GM20000 (cell line): ENCODE data around the gene CNOT8.
"Not testable (repeated sequence)": the region's sequence is repeated elsewhere in the genome, so short reads cannot be mapped to it uniquely, and the experiment has no call there.

Experiments used
- DNase-seq: peaks from one replicate; pipeline ENCODE4 v3.0.0; 2012; ENCODE audit warnings: low spot score
- TF ChIP-seq, protein P1 (sequence below): IDR thresholded peaks from 2 replicates; pipeline ENCODE4 v1.5.1; 2012; ENCODE audit warnings: mild to moderate bottlenecking, control low read depth; ENCODE audit errors: extremely low read depth, missing control alignments

Gene CNOT8

DNA sequence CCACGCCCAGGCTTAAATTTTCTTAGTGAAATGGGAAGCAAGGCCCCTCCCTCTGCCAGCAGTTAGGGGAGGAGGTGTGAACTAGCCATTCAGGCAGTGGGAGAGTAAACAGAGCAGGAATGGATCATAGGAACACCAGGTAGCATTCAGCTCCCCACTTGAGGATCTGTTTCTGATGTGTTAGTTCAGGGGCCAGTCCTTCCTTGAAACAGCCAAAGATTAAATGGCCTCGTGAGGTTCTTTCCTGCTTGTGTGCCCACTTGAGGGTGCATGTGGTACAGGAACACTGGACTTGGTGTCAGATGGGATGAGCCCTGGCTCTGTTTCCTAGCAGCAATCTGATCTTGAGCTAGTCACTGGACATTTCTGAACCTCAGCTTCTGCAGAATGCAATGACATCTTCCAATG lies 29.2 kb upstream of the CNOT8 start:
- TF ChIP-seq, protein P1, sequence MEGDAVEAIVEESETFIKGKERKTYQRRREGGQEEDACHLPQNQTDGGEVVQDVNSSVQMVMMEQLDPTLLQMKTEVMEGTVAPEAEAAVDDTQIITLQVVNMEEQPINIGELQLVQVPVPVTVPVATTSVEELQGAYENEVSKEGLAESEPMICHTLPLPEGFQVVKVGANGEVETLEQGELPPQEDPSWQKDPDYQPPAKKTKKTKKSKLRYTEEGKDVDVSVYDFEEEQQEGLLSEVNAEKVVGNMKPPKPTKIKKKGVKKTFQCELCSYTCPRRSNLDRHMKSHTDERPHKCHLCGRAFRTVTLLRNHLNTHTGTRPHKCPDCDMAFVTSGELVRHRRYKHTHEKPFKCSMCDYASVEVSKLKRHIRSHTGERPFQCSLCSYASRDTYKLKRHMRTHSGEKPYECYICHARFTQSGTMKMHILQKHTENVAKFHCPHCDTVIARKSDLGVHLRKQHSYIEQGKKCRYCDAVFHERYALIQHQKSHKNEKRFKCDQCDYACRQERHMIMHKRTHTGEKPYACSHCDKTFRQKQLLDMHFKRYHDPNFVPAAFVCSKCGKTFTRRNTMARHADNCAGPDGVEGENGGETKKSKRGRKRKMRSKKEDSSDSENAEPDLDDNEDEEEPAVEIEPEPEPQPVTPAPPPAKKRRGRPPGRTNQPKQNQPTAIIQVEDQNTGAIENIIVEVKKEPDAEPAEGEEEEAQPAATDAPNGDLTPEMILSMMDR = no peak
- no peak for DNase-seq

DNA sequence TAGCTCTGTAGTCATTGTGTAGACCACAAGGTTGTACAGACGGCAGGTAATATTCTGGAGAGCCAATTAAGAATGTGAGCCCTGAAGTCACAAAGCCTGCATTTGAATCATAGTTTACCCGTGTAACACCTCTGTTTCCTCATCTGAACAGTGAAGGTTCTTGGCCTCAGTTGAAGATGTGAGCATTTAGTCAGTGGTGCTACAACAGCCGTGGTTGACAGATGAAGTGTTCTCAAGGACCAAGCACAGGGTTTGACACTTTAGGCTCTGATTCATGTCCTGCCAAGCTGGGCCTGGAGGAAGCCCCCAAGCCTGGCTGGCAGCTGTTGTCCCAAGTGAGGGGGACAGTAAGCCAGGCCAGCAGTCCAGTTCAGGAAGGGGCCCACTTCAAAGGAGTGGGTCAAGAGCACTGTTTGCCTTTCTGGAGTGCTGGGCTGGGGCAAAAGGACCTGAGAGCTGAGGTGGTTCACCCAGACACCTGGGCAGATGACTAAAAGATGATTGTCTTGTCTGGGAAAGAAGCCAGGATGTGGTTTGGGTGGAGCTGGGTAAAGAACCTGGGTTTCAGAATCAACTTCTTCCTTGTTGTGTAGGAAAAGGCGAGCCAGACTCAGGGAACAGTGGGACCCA lies 28.7 kb upstream of the CNOT8 start:
- TF ChIP-seq, protein P1 = no peak
- DNase-seq = no peak

DNA sequence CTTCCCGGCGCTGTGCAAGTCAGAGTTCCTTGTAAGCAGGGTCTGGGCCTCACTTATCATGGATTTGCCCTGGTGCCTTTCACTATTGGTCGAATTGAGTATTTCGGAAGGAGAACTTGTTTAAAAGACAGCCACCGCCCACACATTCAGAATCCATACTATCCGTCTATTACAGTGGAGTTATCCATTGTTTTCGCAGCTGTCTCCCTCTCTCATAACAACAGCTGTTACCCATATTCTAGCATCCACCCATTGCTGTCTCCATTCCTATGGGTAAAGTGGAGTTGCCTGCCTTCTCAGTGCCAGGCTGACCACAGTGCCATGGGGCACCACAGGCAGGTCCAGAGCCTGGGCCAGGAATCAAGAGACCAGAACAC lies 28.2 kb upstream of the CNOT8 start:
- TF ChIP-seq, protein P1 = no peak
- no peak for DNase-seq

GRCh38 chr5:154830596-154830995 lies 27.8 kb upstream of the CNOT8 start:
- TF ChIP-seq, protein P1 = no peak
- DNase-seq = no peak

- no peak for DNase-seq
- TF ChIP-seq, protein P1 = no peak
Measured at GRCh38 chr5:154831451-154831850, 27.0 kb upstream of the CNOT8 start.

DNA sequence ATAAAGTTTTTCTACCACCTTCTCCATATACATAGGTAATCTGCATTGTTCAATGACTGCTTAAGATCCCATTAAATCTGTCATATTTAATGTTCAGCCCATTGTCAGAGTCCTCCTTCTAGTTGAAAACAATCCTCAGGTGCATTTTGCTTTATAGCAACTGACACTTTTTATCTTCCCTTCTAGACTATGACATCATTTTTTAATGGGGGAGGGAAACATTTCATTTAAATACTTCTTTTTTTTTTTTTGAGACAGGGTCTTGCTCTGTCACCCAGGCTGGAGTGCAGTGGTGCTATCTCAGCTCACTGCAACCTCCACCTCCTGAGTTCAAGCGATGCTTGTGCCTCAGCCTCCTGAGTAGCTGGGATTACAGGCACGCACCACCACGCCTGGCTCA lies 25.6 kb upstream of the CNOT8 start:
- DNase-seq = not testable (repeated sequence)

DNA sequence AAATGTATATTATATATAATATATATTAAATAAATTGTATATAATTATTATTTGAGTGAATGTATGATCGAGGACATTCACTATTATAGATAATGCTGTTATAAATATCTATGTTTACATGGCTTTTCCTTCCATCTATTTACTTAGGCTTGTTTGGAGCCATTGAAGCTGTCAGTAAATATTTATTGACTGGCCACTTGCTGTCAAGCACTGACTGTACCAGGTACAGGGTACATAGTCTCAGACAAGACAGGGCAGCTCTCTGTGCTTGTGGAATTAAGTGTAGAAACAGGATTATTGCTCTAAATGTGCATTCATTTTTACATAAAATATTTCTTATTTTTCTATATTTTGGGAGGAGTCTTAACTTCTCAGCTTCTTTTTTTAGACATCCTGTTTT lies 24.4 kb upstream of the CNOT8 start:
- no peak for DNase-seq
- TF ChIP-seq, protein P1 = no peak

DNA sequence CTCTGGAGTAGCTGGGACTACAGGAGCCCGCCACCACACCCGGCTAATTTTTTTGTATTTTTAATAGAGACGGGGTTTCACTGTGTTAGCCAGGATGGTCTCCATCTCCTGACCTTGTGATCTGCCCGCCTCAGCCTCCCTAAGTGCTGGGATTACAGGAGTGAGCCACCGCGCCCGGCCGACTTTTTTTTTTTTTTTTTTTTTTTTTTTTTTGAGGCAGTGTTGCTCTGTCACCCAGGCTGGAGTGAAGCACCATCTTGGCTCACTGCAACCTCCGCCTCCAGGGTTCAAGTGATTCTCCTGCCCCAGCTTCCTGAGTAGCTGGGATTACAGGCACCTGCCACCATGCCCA lies 22.8 kb upstream of the CNOT8 start:
- DNase-seq = not testable (repeated sequence)
